HepG2 (cell line): ENCODE results near the gene ATP9B. TPM values are rescaled to one million over a fixed set of nuclear protein-coding genes. Genes with fewer than 3 reads are reported as not detected.

ENCODE experiments used
- ATAC-seq: fragments of 200-7000 bp; cut with Tn5 transposase; 3 replicates; pipeline ENCODE4 v1.9.1; 2020; ENCODE audit warnings: mild to moderate bottlenecking, moderate library complexity
- BruUV-seq: library from RNA; stranded (reverse); fragments of 400-500 nt; replicated peaks from 2 replicates; lab custom pipeline; 2021; lab: Mats Ljungman, UMichigan
- CTCF ChIA-PET: fragments of 300-600 bp; formaldehyde crosslinking; extraction: SDS; loops from one replicate; lab custom pipeline; 2021; ENCODE audit warnings: low total read pairs, inconsistent platforms, low intra/inter-chr PET ratio; lab: Yijun Ruan, JAX
- POLR2A ChIA-PET: fragments of 350-600 bp; sonication (Branson Sonifier 250); formaldehyde crosslinking; loops from one replicate; lab custom pipeline; 2020; ENCODE audit warnings: antibody characterized with exemption, inconsistent platforms; lab: Yijun Ruan, JAX
- DNase-seq: peaks from one replicate; pipeline ENCODE4 v3.0.0-alpha.2; 2015; ENCODE audit warnings: low spot score
- FAIRE-seq: peaks from 3 replicates; lab custom pipeline; 2011; peaks lifted over from hg19 to GRCh38; lab: Jason Lieb, UNC
- H2AFZ ChIP-seq: one replicate; pipeline ENCODE4 v1.6.1; 2011; ENCODE audit warnings: low read length, inconsistent platforms
- H3K27ac ChIP-seq: fragments of 300-600 bp; 3 replicates; pipeline ENCODE4 v1.8.0; 2011; ENCODE audit warnings: mixed run types, mild to moderate bottlenecking, mixed read lengths, low read length, inconsistent platforms; ENCODE audit not compliant: insufficient read depth; ENCODE audit errors: extremely low read length
- H3K27me3 ChIP-seq, 2 experiments: fragments of 200-600 bp in 1 of 2; 2 replicates in 1 of 2; 3 replicates in 1 of 2; pipeline versions ENCODE4 v1.6.0 to v1.8.0; 2011; ENCODE audit warnings: low read length in 2 of 2, mild to moderate bottlenecking in 2 of 2, moderate library complexity in 2 of 2, inconsistent platforms in 1 of 2; ENCODE audit not compliant: insufficient read depth in 2 of 2, control insufficient read depth in 1 of 2
- H3K36me3 ChIP-seq, 2 experiments: fragments of 200-600 bp in 1 of 2; replicated peaks in 1 of 2; 2 replicates in 1 of 2; 3 replicates in 1 of 2; pipeline versions ENCODE4 v1.5.1 to v1.8.0; 2011; ENCODE audit warnings: low read length in 2 of 2, inconsistent platforms in 1 of 2; ENCODE audit not compliant: insufficient read depth in 2 of 2, control insufficient read depth in 1 of 2
- H3K4me1 ChIP-seq: 2 replicates; pipeline ENCODE4 v1.5.1; 2012; ENCODE audit warnings: low read length, inconsistent platforms; ENCODE audit not compliant: insufficient read depth
- H3K4me2 ChIP-seq: 2 replicates; pipeline ENCODE4 v1.6.0; 2011; ENCODE audit warnings: low read depth, low read length, inconsistent platforms
- H3K4me3 ChIP-seq, 3 experiments: fragments of 200-600 bp in 1 of 3; sonication (generic), shearing (Covaris generic) in 1 of 3; replicated peaks in 1 of 3; 2 replicates each; pipeline ENCODE4 v1.5.1; 2011 to 2016; ENCODE audit warnings: low read length in 3 of 3, inconsistent platforms in 2 of 3, low read depth in 2 of 3, mild to moderate bottlenecking in 2 of 3, control low read depth in 1 of 3, mixed read lengths in 1 of 3; ENCODE audit not compliant: insufficient read depth in 1 of 3
- H3K79me2 ChIP-seq: one replicate; pipeline ENCODE4 v1.6.1; 2011; ENCODE audit warnings: low read length, inconsistent platforms; ENCODE audit not compliant: insufficient read depth
- H3K9ac ChIP-seq: 2 replicates; pipeline ENCODE4 v1.6.0; 2011; ENCODE audit warnings: mild to moderate bottlenecking, low read depth, low read length, inconsistent platforms; ENCODE audit not compliant: insufficient read depth
- H3K9me3 ChIP-seq: 2 replicates; pipeline ENCODE4 v1.5.1; 2012; ENCODE audit warnings: mild to moderate bottlenecking, low read length
- H4K20me1 ChIP-seq: 2 replicates; pipeline ENCODE4 v1.6.0; 2011; ENCODE audit warnings: inconsistent platforms, mild to moderate bottlenecking, low read length, moderate library complexity; ENCODE audit not compliant: insufficient read depth
- DR1 ChIP-seq: sonication (generic); formaldehyde crosslinking; IDR thresholded peaks from 2 replicates; pipeline ENCODE4 v1.8.0; 2021; ENCODE audit warnings: mild to moderate bottlenecking, missing genetic modification reagents, inconsistent platforms
- GABPB1 ChIP-seq: IDR thresholded peaks from 2 replicates; pipeline ENCODE4 v1.6.1; 2016; ENCODE audit warnings: mild to moderate bottlenecking, missing genetic modification reagents, moderate library complexity, missing compliant biosample characterization
- ISX ChIP-seq: sonication (generic); formaldehyde crosslinking; conservative IDR thresholded peaks from 2 replicates; pipeline ENCODE4 v1.5.0; 2020; ENCODE audit warnings: missing genetic modification reagents
- KLF6 ChIP-seq: IDR thresholded peaks from 2 replicates; pipeline ENCODE4 v1.8.0; 2016; ENCODE audit warnings: missing biosample characterization, missing genetic modification reagents
- MED1 ChIP-seq: sonication (generic); formaldehyde crosslinking; IDR thresholded peaks from 2 replicates; pipeline ENCODE4 v1.4.0; 2020; ENCODE audit warnings: missing genetic modification reagents
- NR2C2 ChIP-seq: sonication (generic); formaldehyde crosslinking; IDR thresholded peaks from 2 replicates; pipeline ENCODE4 v1.4.0; 2020; ENCODE audit warnings: missing genetic modification reagents, mild to moderate bottlenecking, moderate library complexity, borderline replicate concordance
- PHB2 ChIP-seq: fragments of 450-650 bp; IDR thresholded peaks from 2 replicates; pipeline ENCODE4 v1.6.1; 2018; ENCODE audit not compliant: partially characterized antibody
- PHF21A ChIP-seq: sonication (generic); formaldehyde crosslinking; IDR thresholded peaks from 2 replicates; pipeline ENCODE4 v1.5.0; 2020; ENCODE audit warnings: mild to moderate bottlenecking, missing genetic modification reagents
- POLR2G ChIP-seq: fragments of 200-400 bp; formaldehyde crosslinking; IDR thresholded peaks from 2 replicates; pipeline ENCODE4 v1.6.1; 2018; ENCODE audit warnings: mild to moderate bottlenecking, low read depth, low read length, moderate library complexity
- REXO4 ChIP-seq: sonication (generic); formaldehyde crosslinking; IDR thresholded peaks from 2 replicates; pipeline ENCODE4 v1.8.0; 2022; ENCODE audit warnings: missing genetic modification reagents, mild to moderate bottlenecking, borderline replicate concordance
- ZMYM4 ChIP-seq: sonication (generic); formaldehyde crosslinking; IDR thresholded peaks from 2 replicates; pipeline ENCODE4 v1.8.1; 2023; ENCODE audit warnings: mild to moderate bottlenecking, missing genetic modification reagents
- ZNF501 ChIP-seq: sonication (generic); formaldehyde crosslinking; IDR thresholded peaks from 2 replicates; pipeline ENCODE4 v1.5.1; 2020; ENCODE audit warnings: mild to moderate bottlenecking, moderate library complexity, missing genetic modification reagents
- ZNF574 ChIP-seq: sonication (generic); formaldehyde crosslinking; IDR thresholded peaks from 2 replicates; pipeline ENCODE4 v1.4.0; 2020; ENCODE audit warnings: missing genetic modification reagents
- ZNF607 ChIP-seq: sonication (generic); formaldehyde crosslinking; IDR thresholded peaks from 2 replicates; pipeline ENCODE4 v1.5.1; 2020; ENCODE audit warnings: missing genetic modification reagents, mild to moderate bottlenecking, borderline replicate concordance
- ZNF747 ChIP-seq: sonication (generic); formaldehyde crosslinking; IDR thresholded peaks from 2 replicates; pipeline ENCODE4 v1.8.1; 2023; ENCODE audit warnings: missing genetic modification reagents, mild to moderate bottlenecking, borderline replicate concordance
- WGBS: methylation state at CpG from one replicate; pipeline ENCODE4 v1.1.6; 2017; ENCODE audit warnings: low lambda C conversion rate; 5-methylcytosine and 5-hydroxymethylcytosine counted together
- in situ Hi-C: cut with HindIII; loops from 2 replicates; pipeline ENCODE4 v1.10.0; 2017; ENCODE audit warnings: low pct_unique_long_range_greater_than_20kb; ENCODE audit not compliant: extremely low pct_ligation_motif_present
- intact Hi-C: fragments of 100-400 bp; cut with micrococcal nuclease; formaldehyde crosslinking; loops from one replicate; pipeline ENCODE4 v1.10.0; 2022; ENCODE audit not compliant: unreplicated experiment
- polyA plus RNA-seq, 8 experiments: library from polyadenylated mRNA; depleted of rRNA in 3 of 8; stranded (reverse) in 7 of 8; unstranded in 1 of 8; fragments of >200 nt; fragmentation: Illumina TruSeq in 4 of 8; extraction: Trizol in 4 of 8; gene quantifications; 2 replicates each; pipeline versions ENCODE4 v1.2.1 to v1.2.3, GENCODE V29; 2011 to 2016; ENCODE audit warnings: low read depth in 4 of 8, missing spikeins in 1 of 8, mixed read lengths in 1 of 8; ENCODE audit not compliant: insufficient read depth in 1 of 8
- total RNA-seq, 5 experiments: library from RNA; depleted of rRNA; stranded (reverse); fragments of >200 nt; fragmentation: Illumina TruSeq; extraction: Trizol; gene quantifications; 2 replicates each; pipeline ENCODE4 v1.2.3, GENCODE V29; 2016; ENCODE audit warnings: low read depth in 1 of 5
- TF ChIP-seq, protein P1 (sequence below): sonication (generic); formaldehyde crosslinking; IDR thresholded peaks from 2 replicates; pipeline ENCODE4 v1.5.1; 2020; ENCODE audit warnings: mild to moderate bottlenecking, missing genetic modification reagents, borderline replicate concordance

Gene ATP9B
- total and polyA plus RNA-seq, 2 of the 13 experiments (the other 11 are each of a cell fraction or from before 2014, with no cell fraction given): 10.8 to 11.3 TPM

GRCh38 chr18:79395308-79395640, 326.1 kb downstream of the ATP9B start:
- no peak overlapping the region for H3K4me2 ChIP-seq
- FAIRE-seq: no peak

GRCh38 chr18:79395761-79396404, 326.7 kb downstream of the ATP9B start, which contains the start of gene NFATC1:
Gene NFATC1, plus strand, starts transcription at chr18:79395930. Its CDS starts 295 bp downstream, at chr18:79396225.
- intact Hi-C loops (no loop called here), in situ Hi-C loops (no loop called here)
- TF ChIP-seq ISX (CRISPR knock-in tag): no peak
- TF ChIP-seq KLF6 (CRISPR knock-in tag): no peak
- no peak for TF ChIP-seq ZNF501 (CRISPR knock-in tag)
- TF ChIP-seq ZNF574 (CRISPR knock-in tag): no peak
- TF ChIP-seq NR2C2: no peak
- TF ChIP-seq ZNF747 (CRISPR knock-in tag): no peak
- TF ChIP-seq PHF21A (CRISPR knock-in tag): no peak
- no peak for TF ChIP-seq ZMYM4 (CRISPR knock-in tag)
- TF ChIP-seq REXO4: no peak
- TF ChIP-seq ZNF607 (CRISPR knock-in tag): no peak
- TF ChIP-seq GABPB1 (CRISPR knock-in tag): no peak
- H3K4me3 ChIP-seq: no peak within 1 kb of the TSS
- no peaks in the 10 kb centered on the region for H3K79me2 ChIP-seq
- ChIA-PET POLR2A (no interaction called here), CTCF (no interaction called here)
- no TSS peak for BruUV-seq
- no peaks in the 10 kb centered on the region for H3K36me3 ChIP-seq
- H3K9ac ChIP-seq: no peak within 1 kb of the TSS
- H3K4me2 ChIP-seq: no peak within 1 kb of the TSS
- DNase-seq: no peak
- FAIRE-seq: no peak
- ATAC-seq: no peak
- H2AFZ ChIP-seq: no peak within 1 kb of the TSS
- H3K27me3 ChIP-seq: peaks cover 16 to 64% of the 10 kb centered on the region in 2 experiments
- no peaks in the 10 kb centered on the region for H3K4me1 ChIP-seq
- no peaks in the 10 kb centered on the region for H3K9me3 ChIP-seq
- peaks cover 5% of the 10 kb centered on the region for H4K20me1 ChIP-seq
- no CpG with 5 or more reads among the region's 91 CpGs for WGBS
- H3K27ac ChIP-seq: no peak within 1 kb of the TSS

More at GRCh38 chr18:79395308-79395640, 326.1 kb downstream of the ATP9B start:
- no peak overlapping the region for H2AFZ ChIP-seq
- ChIA-PET POLR2A (no interaction called here), CTCF (no interaction called here)
- H3K79me2 ChIP-seq: no peaks in the 10 kb centered on the region
- TF ChIP-seq, protein P1, sequence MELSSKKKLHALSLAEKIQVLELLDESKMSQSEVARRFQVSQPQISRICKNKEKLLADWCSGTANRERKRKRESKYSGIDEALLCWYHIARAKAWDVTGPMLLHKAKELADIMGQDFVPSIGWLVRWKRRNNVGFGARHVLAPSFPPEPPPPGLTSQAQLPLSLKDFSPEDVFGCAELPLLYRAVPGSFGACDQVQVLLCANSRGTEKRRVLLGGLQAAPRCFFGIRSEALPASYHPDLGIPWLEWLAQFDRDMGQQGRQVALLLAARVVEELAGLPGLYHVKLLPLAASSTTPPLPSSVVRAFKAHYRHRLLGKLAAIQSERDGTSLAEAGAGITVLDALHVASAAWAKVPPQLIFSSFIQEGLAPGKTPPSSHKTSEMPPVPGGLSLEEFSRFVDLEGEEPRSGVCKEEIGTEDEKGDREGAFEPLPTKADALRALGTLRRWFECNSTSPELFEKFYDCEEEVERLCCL (CRISPR knock-in tag): no peak
- TF ChIP-seq MED1 (no peak), DR1 (CRISPR knock-in tag) (no peak), PHB2 (no peak), POLR2G (no peak)
- BruUV-seq: no TSS peak
- intact Hi-C loops (no loop called here), in situ Hi-C loops (no loop called here)
- no peaks in the 10 kb centered on the region for H3K4me1 ChIP-seq
- WGBS: 33% methylated on average over 25 of the region's 34 CpGs
- H3K4me3 ChIP-seq: no peak overlapping the region
- ATAC-seq: no peak
- no peak for DNase-seq
- H4K20me1 ChIP-seq: peaks cover 5% of the 10 kb centered on the region
- H3K9me3 ChIP-seq: no peaks in the 10 kb centered on the region
- no peak overlapping the region for H3K9ac ChIP-seq
- peaks cover 16 to 68% of the 10 kb centered on the region in 2 experiments for H3K27me3 ChIP-seq
- no peak overlapping the region for H3K27ac ChIP-seq
- no peaks in the 10 kb centered on the region for H3K36me3 ChIP-seq
